Stimulated activated naive CD4-positive, alpha-beta T cell treated with Interleukin-2 at 50 U/mL for 16 hours (primary cell): ENCODE data around the gene ELP1.
"Not testable (repeated sequence)": the region's sequence is repeated elsewhere in the genome, so short reads cannot be mapped to it uniquely, and the experiment has no call there.

Experiments
- DNase-seq: peaks from one replicate; lab custom pipeline; 2025; lab: John Stamatoyannopoulos, UW

ELP1 gene, protein sequence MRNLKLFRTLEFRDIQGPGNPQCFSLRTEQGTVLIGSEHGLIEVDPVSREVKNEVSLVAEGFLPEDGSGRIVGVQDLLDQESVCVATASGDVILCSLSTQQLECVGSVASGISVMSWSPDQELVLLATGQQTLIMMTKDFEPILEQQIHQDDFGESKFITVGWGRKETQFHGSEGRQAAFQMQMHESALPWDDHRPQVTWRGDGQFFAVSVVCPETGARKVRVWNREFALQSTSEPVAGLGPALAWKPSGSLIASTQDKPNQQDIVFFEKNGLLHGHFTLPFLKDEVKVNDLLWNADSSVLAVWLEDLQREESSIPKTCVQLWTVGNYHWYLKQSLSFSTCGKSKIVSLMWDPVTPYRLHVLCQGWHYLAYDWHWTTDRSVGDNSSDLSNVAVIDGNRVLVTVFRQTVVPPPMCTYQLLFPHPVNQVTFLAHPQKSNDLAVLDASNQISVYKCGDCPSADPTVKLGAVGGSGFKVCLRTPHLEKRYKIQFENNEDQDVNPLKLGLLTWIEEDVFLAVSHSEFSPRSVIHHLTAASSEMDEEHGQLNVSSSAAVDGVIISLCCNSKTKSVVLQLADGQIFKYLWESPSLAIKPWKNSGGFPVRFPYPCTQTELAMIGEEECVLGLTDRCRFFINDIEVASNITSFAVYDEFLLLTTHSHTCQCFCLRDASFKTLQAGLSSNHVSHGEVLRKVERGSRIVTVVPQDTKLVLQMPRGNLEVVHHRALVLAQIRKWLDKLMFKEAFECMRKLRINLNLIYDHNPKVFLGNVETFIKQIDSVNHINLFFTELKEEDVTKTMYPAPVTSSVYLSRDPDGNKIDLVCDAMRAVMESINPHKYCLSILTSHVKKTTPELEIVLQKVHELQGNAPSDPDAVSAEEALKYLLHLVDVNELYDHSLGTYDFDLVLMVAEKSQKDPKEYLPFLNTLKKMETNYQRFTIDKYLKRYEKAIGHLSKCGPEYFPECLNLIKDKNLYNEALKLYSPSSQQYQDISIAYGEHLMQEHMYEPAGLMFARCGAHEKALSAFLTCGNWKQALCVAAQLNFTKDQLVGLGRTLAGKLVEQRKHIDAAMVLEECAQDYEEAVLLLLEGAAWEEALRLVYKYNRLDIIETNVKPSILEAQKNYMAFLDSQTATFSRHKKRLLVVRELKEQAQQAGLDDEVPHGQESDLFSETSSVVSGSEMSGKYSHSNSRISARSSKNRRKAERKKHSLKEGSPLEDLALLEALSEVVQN (N-terminal part only)

DNA sequence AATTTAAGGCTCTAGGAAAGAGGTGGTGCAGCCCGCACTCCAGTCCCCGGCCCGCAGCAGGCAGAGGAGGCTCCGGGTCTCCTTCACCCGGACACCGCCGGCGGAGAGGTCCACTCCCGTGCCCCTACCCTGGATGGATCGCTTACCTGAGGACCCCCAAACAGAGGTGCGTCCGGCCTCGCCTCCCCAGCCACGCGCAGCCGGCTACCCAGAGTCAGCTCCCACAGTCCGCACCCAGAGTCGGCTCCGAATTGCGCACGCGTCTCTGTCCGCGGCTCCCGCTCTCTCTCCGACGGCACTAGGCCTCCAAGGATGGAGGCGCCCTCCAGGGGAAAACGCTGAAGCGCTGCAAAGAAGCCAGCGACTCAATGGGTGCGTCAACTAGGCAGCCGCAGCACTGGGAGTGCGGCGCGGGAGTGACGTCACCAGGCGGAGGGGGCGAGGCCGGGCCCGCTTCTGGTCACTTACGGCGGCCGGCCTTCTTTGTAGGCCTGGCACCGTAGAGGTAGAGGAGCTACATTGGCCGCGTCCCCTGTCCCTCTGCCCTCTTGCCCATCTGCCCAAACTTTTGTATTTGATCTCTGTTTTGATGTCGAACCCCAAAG lies at the start of gene ELP1:
TSS of gene ELP1 (minus strand) at position 407 of the 605 bp plus-strand sequence. CDS start 2,978 bp downstream, outside the sequence.
- peak; percentile 91 for DNase-seq

DNA sequence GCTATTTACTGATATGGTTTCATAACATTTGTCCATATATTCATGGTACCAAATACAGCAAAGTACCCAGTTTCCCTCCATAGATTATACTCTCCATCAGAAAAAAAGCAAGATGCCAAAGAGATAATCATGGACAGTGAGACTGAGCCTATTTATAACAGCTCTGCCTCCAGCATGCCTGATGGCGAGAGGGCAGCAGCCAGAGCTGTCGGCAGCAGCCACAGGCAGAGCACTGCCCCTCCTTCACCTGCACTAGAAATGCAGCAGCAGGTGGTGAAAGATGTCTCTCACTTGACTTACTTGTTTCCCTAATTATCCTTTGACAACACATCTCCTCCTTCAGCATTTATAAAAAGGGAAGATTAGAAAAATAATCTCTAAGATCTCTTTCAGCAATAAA lies 47.0 kb upstream of the ELP1 start:
- no peak for DNase-seq

DNA sequence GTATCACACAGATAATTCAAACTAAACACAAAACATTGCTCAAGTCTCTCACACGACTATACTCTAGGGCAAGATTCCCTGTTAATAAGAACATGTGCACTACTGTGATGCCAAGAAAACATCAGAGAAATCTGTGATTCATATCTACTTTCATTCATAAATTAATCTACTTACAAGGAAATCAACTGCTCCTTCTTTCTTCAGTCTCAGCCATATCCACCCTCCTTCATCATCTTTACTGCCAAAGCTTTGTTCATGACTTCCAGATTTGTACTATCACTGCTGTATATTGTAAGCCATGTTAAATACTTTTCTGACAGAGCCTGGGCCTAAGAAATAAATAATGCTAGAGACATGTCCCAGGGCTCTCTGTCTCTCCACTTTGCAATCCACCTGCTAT lies 44.3 kb upstream of the ELP1 start:
- DNase-seq = no peak

DNA sequence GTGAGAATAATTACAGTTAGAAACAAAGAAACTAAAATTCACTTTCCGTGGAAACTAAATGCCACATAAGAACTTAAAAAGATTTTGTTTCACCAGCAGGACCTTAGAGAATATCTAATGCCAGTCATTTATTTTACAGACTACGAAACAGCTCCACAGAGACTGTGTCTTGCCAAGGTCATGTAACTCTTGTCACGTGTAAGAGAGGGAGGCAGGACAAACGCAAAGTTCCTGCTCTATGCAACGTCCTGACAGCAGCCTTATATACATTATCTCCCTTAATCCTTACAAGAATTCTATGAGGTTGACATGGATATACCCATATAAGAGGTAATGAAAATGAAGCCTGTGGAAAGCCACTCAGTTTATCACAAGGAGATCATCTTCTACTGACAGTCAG lies 40.0 kb upstream of the ELP1 start:
- no peak for DNase-seq

DNA sequence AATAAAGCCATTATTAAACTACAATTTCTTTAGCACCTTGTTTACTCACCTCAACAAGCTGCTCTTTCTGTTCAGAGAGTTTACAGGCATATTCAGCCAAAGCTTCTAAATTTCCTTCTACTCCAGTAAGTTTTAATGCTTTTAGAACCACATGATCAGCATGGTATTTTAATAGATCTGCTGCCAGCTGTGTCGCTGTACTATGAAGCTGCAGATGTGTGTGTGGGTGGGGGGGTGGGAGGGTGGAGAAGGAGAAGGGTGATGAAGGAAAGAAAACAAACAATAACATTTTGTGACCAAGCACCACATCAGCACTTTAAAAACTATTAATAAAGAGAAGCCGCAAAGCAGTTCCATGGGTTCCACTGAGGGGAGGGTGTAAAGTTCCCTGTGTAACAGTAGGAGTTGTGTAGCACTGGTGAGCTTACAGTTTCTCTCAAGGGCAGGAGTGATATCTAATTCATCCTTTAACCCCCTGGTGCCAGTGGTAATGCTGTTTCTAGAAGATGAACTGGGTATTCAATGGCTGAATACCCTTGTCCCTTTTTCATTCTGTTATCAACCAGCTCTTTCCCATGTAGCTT lies 38.8 kb upstream of the ELP1 start:
- DNase-seq = no peak

DNA sequence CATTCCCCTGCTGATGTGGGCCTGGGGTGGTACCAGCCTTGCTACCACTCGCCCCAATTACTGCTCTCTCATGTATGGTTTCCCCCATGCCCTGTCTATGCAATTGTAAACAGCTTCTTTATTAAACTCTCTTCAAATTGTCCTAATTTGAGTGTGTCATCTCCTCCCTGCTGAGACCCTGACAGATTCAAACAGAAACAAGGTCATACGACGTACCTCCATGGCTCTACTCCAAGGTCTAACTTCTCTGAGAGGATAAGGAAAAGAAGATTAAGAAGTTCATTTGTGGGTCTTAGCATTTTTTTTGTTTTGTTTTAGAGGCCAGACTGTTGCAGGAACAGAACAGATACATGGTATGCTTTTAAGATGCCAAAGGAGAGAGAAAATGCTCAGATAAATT lies 38.3 kb upstream of the ELP1 start:
- DNase-seq = no peak

DNA sequence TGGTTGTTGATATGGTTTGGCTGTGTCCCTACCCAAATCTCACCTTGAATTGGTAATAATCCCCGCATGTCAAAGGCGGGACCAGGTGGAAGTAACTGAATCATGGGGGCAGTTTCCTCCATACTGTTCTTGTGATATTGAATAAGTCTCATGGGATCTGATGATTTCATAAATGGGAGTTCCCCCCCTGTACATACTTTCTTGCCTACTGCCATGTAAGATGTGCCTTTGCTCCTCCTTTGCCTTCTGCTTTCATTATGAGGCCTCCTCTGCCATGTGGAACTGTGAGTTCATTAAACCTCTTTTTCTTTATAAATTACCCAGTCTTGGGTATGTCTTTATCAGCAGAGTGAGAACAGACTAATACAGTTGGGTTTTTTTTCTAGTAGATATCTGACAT lies 37.5 kb upstream of the ELP1 start:
- not testable (repeated sequence) for DNase-seq

DNA sequence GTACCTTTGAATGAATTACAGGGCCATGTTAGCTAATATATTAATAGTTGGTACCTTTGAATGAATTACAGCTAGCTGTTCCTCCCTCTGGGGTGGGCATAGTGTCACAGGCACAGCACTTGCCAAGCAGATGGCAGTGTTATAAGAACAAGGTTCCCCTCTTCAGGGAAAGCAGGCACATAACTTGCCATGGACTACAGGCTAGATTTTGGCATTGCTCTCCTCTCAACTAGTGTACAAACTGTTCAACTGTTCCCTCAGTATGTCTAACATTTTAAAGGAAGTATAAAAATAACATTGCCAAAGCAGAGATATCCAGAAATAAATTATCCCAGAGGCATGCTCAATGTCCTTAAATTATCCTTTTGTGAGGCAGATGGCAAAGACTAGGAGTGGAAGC lies 34.0 kb upstream of the ELP1 start:
- no peak for DNase-seq

DNA sequence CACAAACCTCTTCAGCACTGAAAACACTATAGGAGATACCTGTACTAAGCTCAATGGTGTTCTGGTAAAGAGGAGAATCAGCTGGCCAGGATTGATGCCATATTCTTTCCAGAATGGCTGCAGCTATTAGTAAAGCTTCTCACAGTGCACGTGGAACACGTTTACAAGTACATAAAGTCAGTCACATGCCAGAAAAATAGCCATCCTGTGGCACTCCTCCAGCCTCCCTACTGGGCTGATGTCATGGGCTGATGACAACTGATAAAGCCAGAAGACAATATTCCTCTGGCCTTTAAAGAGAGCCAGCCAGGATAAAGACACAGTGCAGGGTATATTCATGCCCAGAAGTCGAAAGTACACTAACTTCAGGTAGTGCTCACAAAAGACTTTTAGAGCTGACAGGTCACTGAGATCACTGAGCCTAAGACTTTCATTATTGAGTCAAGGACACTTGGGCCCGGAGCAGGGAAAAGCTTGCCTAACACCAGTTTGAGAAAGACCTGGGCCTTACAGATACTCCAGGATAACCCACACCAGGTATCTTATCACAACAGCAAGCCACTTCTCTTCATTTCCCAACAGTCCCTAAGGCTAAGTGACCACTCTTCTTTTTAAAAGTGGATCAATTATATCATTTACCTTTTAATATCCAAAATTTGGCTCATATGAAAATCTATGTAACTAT lies 29.7 kb upstream of the ELP1 start:
- DNase-seq = no peak

DNA sequence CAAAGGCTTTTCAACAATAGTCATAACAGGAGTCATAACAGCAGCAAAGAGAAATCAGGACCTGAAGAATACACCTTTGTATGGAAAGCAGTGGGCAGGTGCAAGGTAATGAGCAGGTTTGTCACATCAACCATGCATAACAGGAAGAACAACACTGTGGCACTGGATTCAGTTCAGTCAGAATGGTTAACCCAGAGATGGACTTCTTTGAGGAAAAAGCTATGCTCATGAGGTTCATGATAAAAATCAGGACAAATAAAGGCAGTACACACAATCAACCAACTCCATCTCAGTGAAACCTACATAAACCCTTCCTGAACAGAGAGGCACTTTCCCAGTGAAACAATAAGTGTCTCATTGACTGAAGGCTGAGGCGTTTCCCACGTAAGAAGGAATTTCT lies 27.2 kb upstream of the ELP1 start:
- no peak for DNase-seq

DNA sequence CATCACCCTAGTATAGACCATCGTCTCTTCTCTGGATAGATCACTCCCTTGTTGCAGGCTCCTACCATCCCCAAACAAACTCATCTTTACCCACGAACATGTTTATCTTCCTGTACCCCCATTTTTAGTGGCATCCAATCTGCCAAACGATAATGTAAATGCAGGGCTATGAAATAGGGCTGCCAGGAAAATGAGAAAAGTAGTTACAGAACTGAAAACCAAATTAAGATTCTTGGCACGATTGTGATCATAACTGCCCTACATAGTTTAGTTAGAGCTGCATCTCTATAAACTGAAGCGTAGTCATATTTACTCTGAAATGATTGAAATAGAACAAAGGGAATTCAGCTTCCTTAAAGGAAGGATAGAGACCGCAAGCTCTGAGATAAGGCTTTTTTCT lies 26.4 kb upstream of the ELP1 start:
- DNase-seq = no peak

DNA sequence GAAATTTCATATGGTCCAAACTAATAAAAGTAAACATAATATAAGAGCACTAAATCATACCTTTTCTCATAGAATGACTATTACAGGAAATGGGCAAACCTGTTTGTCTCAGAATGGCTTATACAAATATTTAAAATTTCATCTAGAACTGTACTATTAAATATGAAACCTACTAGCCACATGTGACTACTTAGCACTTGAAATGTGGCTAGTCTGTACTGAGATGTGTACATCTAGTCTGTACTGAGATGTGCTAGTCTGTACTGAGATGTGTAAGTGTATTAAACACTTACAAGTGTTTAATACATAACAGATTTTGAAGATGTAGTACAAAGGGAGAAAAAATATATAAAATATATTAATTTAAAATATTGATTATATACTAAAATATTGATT lies 22.7 kb upstream of the ELP1 start:
- DNase-seq = no peak

DNA sequence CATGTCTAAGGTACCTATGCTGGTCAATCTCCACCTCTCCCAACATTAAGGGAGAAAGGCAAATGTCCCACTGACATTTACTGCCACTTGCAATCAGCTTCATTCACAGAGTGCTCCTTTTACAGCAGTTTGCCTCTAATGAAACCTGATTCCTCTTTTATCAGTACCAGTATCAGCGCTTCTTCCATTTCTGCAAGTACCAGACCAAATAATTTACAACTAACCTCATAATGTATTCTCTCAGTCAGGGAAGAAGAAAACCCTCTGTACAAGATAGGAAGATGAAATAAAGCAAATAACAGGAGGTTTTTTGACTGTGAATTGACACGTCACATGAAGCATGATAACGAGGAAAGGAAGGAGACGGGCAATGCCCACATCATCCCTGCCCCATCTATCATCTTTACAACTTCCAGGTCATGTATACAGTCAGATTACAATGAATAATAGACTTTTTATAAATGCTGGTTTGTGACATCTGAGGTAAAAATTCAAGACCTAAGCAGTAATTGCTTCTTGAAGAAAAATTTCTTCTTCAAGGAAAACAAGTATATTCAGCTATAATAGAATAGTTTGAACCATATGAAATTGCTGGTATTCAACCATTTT lies 22.2 kb upstream of the ELP1 start:
- DNase-seq = no peak

DNA sequence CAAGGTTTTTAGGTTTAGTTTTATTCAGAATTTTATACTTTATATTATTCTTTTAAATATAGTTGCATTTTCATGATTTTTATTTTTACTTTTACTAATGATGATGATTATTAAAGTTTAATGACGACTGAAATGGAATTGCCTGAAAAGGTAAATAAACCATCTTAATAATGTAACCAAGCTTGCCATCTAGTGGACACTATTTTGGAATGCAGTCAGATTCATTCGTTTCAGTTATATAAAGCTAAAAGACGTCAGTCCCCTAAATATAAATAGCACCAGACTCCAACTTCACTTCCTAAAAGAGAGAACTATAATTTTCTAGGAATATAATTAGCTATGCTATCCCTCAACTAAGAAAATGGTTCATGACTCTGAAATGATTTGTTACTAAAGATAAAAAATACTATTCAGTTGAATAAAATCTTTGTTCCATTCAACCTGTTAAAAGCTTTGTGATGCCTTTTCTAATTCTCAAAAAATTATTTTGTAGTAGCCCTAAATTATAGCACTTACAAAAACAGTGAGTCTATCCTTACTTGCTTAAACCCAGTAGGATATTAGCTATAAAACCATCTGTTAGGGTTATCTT lies 20.2 kb upstream of the ELP1 start:
- no peak for DNase-seq

DNA sequence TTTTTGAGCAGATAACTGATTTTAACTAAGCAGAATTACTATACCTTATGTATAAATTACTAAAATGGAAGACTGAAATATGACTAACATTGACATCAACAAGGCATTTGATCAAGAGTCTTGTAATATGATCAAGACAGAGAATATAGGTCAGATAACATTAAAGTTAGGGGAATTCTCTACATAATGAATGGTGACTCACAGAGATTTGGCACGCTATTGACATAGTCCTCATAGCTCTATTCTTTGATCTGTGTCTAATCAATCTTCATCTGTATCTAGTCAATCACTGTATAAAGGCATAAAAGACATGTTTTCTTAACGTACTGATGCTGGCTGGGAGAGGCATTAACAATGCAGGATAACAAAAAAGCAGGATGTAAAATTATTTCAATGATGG lies 17.7 kb upstream of the ELP1 start:
- no peak for DNase-seq

DNA sequence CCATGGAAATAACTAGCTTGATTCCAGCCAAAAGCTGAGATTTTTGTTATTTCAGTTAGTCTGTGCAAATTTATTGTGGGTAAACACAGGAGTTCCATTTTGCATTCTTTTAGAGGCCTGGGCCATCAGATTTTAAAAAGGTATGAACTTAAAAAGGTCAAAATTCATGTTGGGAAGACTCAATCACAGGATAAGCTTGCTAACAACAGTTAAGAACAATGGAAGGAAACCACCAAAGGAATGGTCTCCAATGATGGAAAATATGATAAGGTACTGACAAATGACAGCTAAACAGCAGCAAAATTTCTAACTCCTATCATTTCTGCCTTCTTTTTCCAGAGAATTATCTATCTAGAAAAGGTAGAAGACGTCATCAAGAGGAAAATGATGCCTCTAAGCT lies 16.2 kb upstream of the ELP1 start:
- no peak for DNase-seq

DNA sequence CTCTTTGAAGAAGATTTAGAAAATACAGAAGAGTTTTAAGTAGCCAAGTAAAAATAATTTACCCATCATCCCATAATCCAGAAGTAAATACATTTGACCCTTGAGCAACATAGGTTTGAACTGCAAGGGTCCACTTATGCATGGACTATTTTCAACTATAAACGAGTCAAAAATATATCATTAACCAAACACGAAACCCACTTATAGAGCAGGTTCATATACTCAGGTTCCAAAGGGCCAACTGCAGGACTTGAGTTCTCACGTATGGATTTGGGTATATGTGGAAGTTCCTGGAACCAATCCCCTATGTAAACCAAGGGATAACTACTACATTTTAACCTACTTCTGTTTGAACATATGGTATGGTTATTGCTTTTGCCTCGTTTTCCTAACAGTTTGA lies 6.1 kb upstream of the ELP1 start:
- no peak for DNase-seq

DNA sequence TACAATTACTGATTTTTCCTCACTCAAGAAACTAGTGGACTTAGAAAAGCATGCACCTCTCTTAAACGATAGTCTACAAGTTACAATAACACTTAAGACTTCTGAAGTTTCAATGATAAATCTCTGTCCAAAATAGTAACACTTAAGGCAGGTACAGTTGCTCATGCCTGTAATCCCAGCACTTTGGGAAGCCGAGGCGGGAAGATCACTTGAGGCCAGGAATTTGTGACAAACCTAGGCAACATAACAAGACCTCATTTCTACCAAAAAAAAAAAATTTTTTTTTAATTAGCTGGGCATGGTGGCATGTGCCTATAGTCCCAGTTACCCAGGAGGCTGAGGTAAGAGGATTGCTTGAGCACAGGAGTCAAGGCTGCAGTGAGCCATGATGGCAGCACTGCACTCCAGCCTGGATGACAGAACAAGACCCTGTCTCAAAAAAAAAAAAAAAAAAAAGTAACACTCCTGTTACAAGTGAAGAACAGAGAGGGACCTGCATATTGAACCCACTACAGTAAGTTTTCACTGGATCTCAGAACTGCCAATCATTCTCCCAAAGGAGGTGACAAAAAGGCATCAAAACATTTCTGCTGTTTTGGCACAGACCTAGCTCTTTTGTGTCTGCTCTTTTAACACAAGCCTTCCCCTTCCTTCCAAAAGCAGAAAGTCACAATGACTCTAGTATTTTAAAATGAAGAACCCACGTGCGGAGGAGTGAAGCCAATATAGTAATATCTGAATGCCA lies 3.8 kb upstream of the ELP1 start:
- no peak for DNase-seq

DNA sequence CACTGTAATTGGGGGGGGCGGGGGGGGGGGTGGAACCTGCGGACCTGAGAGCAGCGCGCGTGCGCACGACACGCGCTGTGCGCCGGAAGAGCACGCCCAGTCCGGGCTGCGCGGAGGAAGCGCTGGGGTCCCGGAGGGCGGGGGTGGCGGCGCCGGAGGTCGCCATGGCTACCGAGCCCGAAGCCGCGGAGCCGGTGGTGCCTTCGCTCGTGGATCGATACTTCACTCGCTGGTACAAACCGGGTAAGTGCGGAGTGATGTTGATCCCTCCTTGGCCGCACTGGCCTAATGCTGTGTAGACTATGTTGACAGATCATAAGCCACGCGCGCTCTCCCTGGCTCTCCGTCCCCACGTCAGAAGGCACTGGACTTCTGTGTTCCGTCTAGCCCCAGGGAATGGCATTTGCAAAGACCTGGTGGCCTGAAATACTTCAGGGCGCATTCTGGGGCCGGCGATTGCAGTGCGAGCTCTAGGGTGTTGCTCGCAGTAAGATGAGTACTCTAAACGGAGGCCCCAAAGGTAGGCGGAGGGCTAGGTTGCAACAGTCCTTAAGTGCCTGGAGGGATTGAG lies 484 bp upstream of the ELP1 start, which contains the start of gene ABITRAM:
TSS of gene ABITRAM (plus strand) at position 78 of the 571 bp plus-strand sequence. CDS start at position 165, 87 bp downstream.
- DNase-seq = peak; percentile 81
